ENCODE results near the gene PSTPIP1. TPM values are rescaled to one million over a fixed set of nuclear protein-coding genes. Genes with fewer than 3 reads are reported as not detected.

The PSTPIP1 gene
- total RNA-seq, 2 experiments from 2014 or later, result 1.5 to 27.4 TPM

Small RNA genes within 50 kb of the gene (small RNA-seq; reads per million reads assigned to genes)
- gene RN7SL278P, result not detected

Other genes starting within 250 kb of the PSTPIP1 start
- gene SCAPER, start 89.8 kb upstream of the PSTPIP1 start, total RNA-seq (2014; rRNA removed; shearing (Covaris generic)), result 10.4 and 11.8 TPM in 2 replicates
- 22.3 and 23.5 TPM in 2 replicates for gene SCAPER, start 89.8 kb upstream of the PSTPIP1 start, total RNA-seq (2022)
- gene RCN2, start 63.4 kb upstream of the PSTPIP1 start, total RNA-seq (2014; rRNA removed; shearing (Covaris generic)), result 32.8 and 33.4 TPM in 2 replicates
- gene RCN2, start 63.4 kb upstream of the PSTPIP1 start, total RNA-seq (2022), result 39.1 and 45.9 TPM in 2 replicates
- gene TSPAN3, start 76.0 kb downstream of the PSTPIP1 start, total RNA-seq (2014; rRNA removed; shearing (Covaris generic)), result 32.3 and 35.2 TPM in 2 replicates
- gene TSPAN3, start 76.0 kb downstream of the PSTPIP1 start, total RNA-seq (2022), result 42.5 and 47.2 TPM in 2 replicates

Measured in OCI-LY7 (cell line).